Right ventricle myocardium superior (tissue), 1 donor: Measurements from ENCODE around the gene DSCAM. TPM values are rescaled to one million over a fixed set of nuclear protein-coding genes. Genes with fewer than 3 reads are reported as not detected.
"Not testable (repeated sequence)": the region's sequence is repeated elsewhere in the genome, so short reads cannot be mapped to it uniquely, and the experiment has no call there.

ENCODE experiments used
- ATAC-seq: fragments of 200-7000 bp; cut with Tn5 transposase; one replicate; pipeline ENCODE4 v1.9.1; 2020; ENCODE audit warnings: mild to moderate bottlenecking; ENCODE audit not compliant: poor library complexity
- DNase-seq: peaks from one replicate; pipeline ENCODE4 v3.0.0-alpha.2; 2020
- intact Hi-C: fragments of 100-400 bp; cut with DNase I; formaldehyde crosslinking; loops from one replicate; pipeline ENCODE4 v1.11.2; 2022
- total RNA-seq: library from RNA; stranded (reverse); fragmentation: NEBNext Ultra II Directional; extraction: Animal tissue kit (Norgen Biotek cat#: 25700); gene quantifications from one replicate; pipeline ENCODE4 v1.2.1, GENCODE V29; 2021
- donor health status: DM: no; HTN: yes; CAD: no; lungs with severe emphysema.

Gene DSCAM
- total RNA-seq, 1 donor from 2014 or later = not detected

GRCh38 chr21:40461008-40461407 is 385.9 kb downstream of the DSCAM start:
- intact Hi-C loops = no loop called here
- ATAC-seq (no peak), DNase-seq (no peak)

- DNase-seq = no peak
- intact Hi-C loops = no loop called here
- ATAC-seq = no peak
Observed at GRCh38 chr21:40457741-40458140, 389.2 kb downstream of the DSCAM start.

- ATAC-seq = no peak
- no peak for DNase-seq
- intact Hi-C loops = no loop called here
Observed at GRCh38 chr21:40454057-40454456, 392.9 kb downstream of the DSCAM start.

- ATAC-seq = no peak
- no peak for DNase-seq
- intact Hi-C loops = no loop called here
Observed at GRCh38 chr21:40453183-40453582, 393.8 kb downstream of the DSCAM start.

DNA sequence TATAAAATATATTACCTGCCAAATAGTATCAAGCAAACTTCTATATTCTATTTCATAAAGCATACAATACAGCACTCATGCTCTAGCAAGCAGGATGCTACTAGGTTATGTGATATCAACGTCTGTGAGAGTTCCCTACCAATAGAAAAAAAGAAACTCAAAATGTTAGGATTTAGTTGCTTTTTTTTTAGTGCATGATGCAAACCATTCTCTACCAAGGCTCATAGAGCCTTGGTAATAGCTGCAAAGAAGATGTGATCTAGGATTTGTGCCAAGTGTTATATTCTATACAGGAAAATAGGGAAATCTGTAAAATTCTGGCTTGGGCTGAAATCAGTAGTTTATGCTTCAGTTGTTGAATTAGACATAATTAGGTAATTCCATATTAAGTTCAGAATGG is 394.4 kb downstream of the DSCAM start:
- no peak for ATAC-seq
- DNase-seq = no peak
- intact Hi-C loops = no loop called here

GRCh38 chr21:40447016-40447415 is 399.9 kb downstream of the DSCAM start:
- intact Hi-C loops = no loop called here
- DNase-seq = no peak
- ATAC-seq = no peak

GRCh38 chr21:40445349-40445921 is 401.5 kb downstream of the DSCAM start:
- no peak for ATAC-seq
- DNase-seq = no peak
- intact Hi-C loops = no loop called here

- intact Hi-C loops, ATAC-seq: not testable (repeated sequence)
Observed at GRCh38 chr21:40439581-40439980, 407.4 kb downstream of the DSCAM start.

GRCh38 chr21:40438616-40439015 is 408.3 kb downstream of the DSCAM start:
- intact Hi-C loops = no loop called here
- ATAC-seq (no peak), DNase-seq (no peak)

More at GRCh38 chr21:40439581-40439980, 407.4 kb downstream of the DSCAM start:
- not testable (repeated sequence) for DNase-seq

DNA sequence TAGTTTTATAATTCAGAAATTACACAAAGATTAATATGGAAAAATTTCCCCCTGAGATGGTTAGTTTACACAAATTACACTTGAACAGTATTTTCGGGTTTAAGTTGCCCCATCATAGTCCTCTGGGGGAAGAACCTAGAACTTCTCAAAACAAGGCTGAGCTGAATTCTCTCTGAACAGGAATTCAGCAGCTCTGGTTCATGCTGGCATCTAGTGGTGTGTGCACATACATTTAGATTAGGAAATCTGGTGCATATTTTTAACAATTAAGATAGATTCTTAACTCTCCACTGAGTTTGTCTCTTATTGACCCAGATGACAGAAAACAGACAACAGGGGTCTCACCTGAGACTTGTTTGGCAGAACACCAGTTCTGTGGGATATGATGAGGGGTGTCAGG is 410.7 kb downstream of the DSCAM start:
- DNase-seq (no peak), ATAC-seq (no peak)
- intact Hi-C loops = no loop called here

DNA sequence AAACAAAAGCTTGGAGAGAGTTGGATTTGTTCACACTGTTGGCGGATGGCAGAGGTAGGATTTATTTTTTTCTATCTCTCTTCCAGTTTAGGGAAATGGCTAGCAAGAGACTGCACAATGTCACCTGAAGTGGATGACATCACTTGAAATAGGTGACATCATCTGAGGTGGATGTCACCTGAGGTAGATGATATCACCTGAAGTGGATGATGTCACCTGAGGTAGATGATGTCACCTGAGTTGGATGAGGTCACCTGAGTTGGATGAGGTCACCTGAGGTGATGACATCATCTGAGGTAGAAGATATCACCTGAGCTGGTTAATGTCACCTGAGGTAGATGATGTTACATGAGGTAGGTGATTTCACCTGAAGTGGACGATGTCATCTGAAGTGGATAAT is 413.4 kb downstream of the DSCAM start:
- no peak for DNase-seq
- no peak for ATAC-seq
- intact Hi-C loops = no loop called here

DNA sequence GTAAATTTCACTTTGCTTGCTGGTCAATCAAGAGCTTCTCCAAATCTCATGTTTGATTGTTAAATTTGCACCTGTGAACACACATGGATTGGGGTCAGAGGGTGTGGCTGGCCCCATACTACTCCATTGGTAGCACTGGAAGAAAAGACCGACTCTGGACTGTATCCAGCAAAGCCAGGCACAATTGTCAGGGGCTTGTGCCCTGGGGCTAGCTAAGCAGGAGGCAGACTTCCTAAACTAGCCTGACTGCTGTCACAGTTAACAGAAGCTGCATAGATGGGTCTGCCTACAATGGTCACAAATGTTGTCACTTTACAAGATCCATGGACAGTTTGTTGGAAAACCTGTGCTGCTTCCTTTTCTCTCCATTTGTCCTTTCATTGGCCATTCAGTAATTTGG is 421.0 kb downstream of the DSCAM start:
- intact Hi-C loops = no loop called here
- DNase-seq (no peak), ATAC-seq (no peak)

GRCh38 chr21:40422896-40423635 is 423.9 kb downstream of the DSCAM start:
- ATAC-seq = no peak
- intact Hi-C loops = no loop called here

GRCh38 chr21:40421121-40421520 is 425.8 kb downstream of the DSCAM start:
- intact Hi-C loops = no loop called here
- DNase-seq (no peak), ATAC-seq (no peak)

More at GRCh38 chr21:40422896-40423635, 423.9 kb downstream of the DSCAM start:
- no peak for DNase-seq

DNA sequence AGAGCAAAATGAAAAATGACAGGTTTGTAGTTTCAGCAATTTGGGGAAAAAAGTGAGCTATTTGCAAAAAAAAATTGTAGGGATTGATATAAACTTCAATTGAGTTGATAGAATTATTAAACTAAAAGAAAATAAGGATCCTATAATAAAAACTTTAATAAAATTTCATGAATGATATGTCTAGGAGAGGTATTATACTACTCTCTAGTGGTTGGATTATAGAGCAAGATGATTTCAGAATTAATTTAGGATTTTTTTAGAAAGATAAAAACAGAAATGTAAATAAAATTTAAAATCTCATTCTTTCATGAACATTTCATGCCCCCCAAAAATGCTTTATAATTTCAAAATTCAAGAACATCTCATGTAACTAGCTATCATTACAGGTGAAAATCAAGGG is 430.4 kb downstream of the DSCAM start:
- DNase-seq = no peak
- no peak for ATAC-seq
- intact Hi-C loops = no loop called here

- intact Hi-C loops = no loop called here
- no peak for ATAC-seq
- DNase-seq = no peak
Observed at GRCh38 chr21:40408561-40408960, 438.4 kb downstream of the DSCAM start.

DNA sequence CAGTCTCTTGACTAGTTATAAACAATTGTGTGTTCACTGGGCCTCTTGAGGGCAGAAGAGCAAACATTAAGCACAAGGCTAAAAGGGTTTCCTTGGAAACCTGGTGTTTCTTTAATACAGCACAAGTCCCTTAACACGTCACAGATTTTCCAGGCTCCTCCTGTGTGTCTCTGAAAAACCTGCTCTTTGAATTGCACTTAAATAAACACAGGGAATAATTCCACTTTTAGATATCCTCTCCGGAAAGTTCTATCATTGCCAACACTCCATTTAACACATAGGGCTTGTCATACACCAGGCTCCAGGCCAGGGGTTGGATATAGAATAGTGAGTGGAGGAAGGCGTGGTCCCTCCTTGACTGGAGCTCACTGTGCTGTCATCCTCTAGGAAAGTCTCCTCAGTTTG is 442.6 kb downstream of the DSCAM start:
- ATAC-seq (no peak), DNase-seq (no peak)
- intact Hi-C loops = no loop called here

- intact Hi-C loops = no loop called here
- no peak for DNase-seq
- no peak for ATAC-seq
Observed at GRCh38 chr21:40402884-40403582, 443.9 kb downstream of the DSCAM start.

DNA sequence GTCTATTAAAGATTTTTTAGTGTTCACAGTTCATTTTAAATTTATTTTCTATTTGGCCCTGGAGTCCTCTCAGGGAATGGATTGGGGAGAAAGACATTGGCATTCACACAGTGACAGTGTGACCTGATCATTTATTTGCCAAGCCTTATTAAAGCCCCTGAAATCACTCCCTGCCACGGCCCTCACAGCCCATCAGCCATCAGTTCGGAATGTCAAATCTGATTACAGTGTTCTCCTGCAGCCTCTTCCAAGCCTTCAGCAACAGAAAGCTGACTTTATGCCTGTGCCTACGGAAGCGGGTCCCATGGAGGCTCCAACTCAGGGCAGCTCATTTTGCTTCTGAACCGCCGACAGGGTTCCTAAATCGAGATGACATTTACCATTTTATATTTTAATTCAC is 451.2 kb downstream of the DSCAM start:
- ATAC-seq (no peak), DNase-seq (no peak)
- intact Hi-C loops = no loop called here

DNA sequence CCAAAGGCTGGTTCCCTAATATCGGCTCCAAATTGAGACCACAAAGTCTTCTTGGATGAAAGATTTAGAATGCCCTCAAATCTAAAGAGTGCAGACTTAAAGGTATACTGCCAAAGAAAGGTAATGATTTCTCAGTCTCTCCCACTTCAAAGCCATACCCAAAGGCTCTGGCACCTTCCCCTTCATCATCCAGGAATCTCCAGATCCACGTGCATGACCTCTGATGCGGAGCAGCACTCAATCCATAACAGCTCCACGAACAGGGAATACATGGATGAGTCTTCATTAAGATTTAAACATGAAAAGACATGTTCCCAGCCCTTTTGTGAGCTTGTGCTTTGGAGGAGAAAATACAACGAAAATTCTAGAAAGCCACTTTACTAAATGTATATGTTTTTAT is 453.9 kb downstream of the DSCAM start:
- intact Hi-C loops = no loop called here
- ATAC-seq = no peak

More for the DNA sequence above, 453.9 kb downstream of the DSCAM start:
- no peak for DNase-seq
